ENCODE data around the gene ZNF611. TPM values are rescaled to one million over a fixed set of nuclear protein-coding genes. Genes with fewer than 3 reads are reported as not detected.
"Not testable (repeated sequence)": the region's sequence is repeated elsewhere in the genome, so short reads cannot be mapped to it uniquely, and the experiment has no call there.

The ZNF611 gene
- polyA plus RNA-seq, 2 donors: 1.8 to 3.3 TPM

GRCh38 chr19:52700673-52701072, 34.2 kb downstream of the ZNF611 start:
- Histone ChIP-seq H3K9me3 (ENCODE audit: control insufficient read depth in 2 of 2, insufficient read depth in 1 of 2, low read depth in 1 of 2, low read length in 1 of 2) (peaks cover 2 to 7% of the 10 kb centered on the region in 2 donors), H3K4me3 (ENCODE audit: low read depth in 1 of 2, low read length in 2 of 2) (no peak overlapping the region), H3K36me3 (ENCODE audit: control insufficient read depth in 2 of 2, insufficient read depth in 2 of 2, low read length in 1 of 2) (no peaks in the 10 kb centered on the region), H3K27me3 (ENCODE audit: control insufficient read depth in 1 of 2, insufficient read depth in 2 of 2, low read length in 2 of 2) (no peaks in the 10 kb centered on the region), H3K4me1 (ENCODE audit: control insufficient read depth in 2 of 2, insufficient read depth in 2 of 2, low read length in 1 of 2) (no peaks in the 10 kb centered on the region), H3K27ac (ENCODE audit: low read depth in 2 of 2, low read length in 1 of 2) (no peak overlapping the region)
- 78 to 80% methylated on average over 7 of the region's 7 CpGs for WGBS, 2 donors

- not testable (repeated sequence) for H3K27ac ChIP-seq (ENCODE audit: low read depth in 2 of 2, low read length in 1 of 2)
- WGBS, 2 donors: 77 to 78% methylated on average over 5 of the region's 5 CpGs
Observed at GRCh38 chr19:52699555-52699954, 35.3 kb downstream of the ZNF611 start.

GRCh38 chr19:52695996-52696395, 38.8 kb downstream of the ZNF611 start:
- Histone ChIP-seq H3K27ac (ENCODE audit: low read depth in 2 of 2, low read length in 1 of 2) (no peak overlapping the region), H3K4me3 (ENCODE audit: low read depth in 1 of 2, low read length in 2 of 2) (no peak overlapping the region), H3K4me1 (ENCODE audit: control insufficient read depth in 2 of 2, insufficient read depth in 2 of 2, low read length in 1 of 2) (no peaks in the 10 kb centered on the region), H3K9me3 (ENCODE audit: control insufficient read depth in 2 of 2, insufficient read depth in 1 of 2, low read depth in 1 of 2, low read length in 1 of 2) (peaks cover 0 to 7% of the 10 kb centered on the region in 2 donors), H3K27me3 (ENCODE audit: control insufficient read depth in 1 of 2, insufficient read depth in 2 of 2, low read length in 2 of 2) (no peaks in the 10 kb centered on the region), H3K36me3 (ENCODE audit: control insufficient read depth in 2 of 2, insufficient read depth in 2 of 2, low read length in 1 of 2) (no peaks in the 10 kb centered on the region)
- 28 to 47% methylated on average over 1 of the region's 1 CpG for WGBS, 2 donors

More at GRCh38 chr19:52699555-52699954, 35.3 kb downstream of the ZNF611 start:
- H3K4me1 ChIP-seq (ENCODE audit: control insufficient read depth in 2 of 2, insufficient read depth in 2 of 2, low read length in 1 of 2); H3K9me3 ChIP-seq (ENCODE audit: control insufficient read depth in 2 of 2, insufficient read depth in 1 of 2, low read depth in 1 of 2, low read length in 1 of 2); H3K36me3 ChIP-seq (ENCODE audit: control insufficient read depth in 2 of 2, insufficient read depth in 2 of 2, low read length in 1 of 2); H3K4me3 ChIP-seq (ENCODE audit: low read depth in 1 of 2, low read length in 2 of 2); H3K27me3 ChIP-seq (ENCODE audit: control insufficient read depth in 1 of 2, insufficient read depth in 2 of 2, low read length in 2 of 2): not testable (repeated sequence)

DNA sequence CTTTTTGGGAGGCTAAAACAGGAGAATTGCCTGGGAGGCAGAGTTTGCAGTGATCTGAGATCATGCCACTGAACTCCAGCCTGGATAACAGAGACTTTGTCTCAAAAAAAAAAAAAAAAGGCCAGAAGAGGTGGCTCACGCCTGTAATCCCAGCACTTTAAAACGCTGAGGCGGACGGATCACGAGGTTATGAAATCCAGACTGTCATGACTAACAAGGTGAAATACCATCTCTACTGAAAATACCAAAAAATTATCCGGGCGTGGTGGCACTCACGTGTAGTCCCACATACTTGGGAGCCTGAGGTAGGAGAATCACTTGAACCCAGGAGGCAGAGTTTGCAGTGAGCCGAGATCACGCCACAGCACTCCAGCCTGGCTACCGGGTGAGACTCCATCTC, 39.9 kb downstream of the ZNF611 start:
- H3K9me3 ChIP-seq (ENCODE audit: control insufficient read depth in 2 of 2, insufficient read depth in 1 of 2, low read depth in 1 of 2, low read length in 1 of 2): peaks cover 0 to 4% of the 10 kb centered on the region in 2 donors
- no peaks in the 10 kb centered on the region for H3K36me3 ChIP-seq (ENCODE audit: control insufficient read depth in 2 of 2, insufficient read depth in 2 of 2, low read length in 1 of 2)
- no peaks in the 10 kb centered on the region for H3K27me3 ChIP-seq (ENCODE audit: control insufficient read depth in 1 of 2, insufficient read depth in 2 of 2, low read length in 2 of 2)
- no peak overlapping the region for H3K27ac ChIP-seq (ENCODE audit: low read depth in 2 of 2, low read length in 1 of 2)
- WGBS, 2 donors: 92 to 95% methylated on average over 11 of the region's 11 CpGs
- no peaks in the 10 kb centered on the region for H3K4me1 ChIP-seq (ENCODE audit: control insufficient read depth in 2 of 2, insufficient read depth in 2 of 2, low read length in 1 of 2)
- no peak overlapping the region for H3K4me3 ChIP-seq (ENCODE audit: low read depth in 1 of 2, low read length in 2 of 2)

DNA sequence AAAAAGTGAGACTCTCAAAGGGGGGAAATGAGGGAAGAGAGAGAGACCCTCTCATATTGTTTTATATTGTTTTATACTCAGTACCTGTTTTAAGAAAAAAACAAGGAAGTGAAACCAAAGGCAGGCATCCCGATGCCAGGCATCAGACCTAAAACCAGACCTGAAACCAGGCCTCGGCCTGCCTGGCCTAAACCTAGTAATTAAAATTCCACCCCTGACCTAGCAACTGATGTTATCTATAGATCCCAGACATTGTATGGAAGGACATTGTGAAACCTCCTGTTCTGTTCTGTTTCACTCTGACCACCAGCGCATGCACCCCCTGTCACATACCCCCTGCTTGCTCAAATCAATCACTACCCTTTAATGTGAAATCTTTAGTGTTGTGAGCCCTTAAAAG, 40.6 kb downstream of the ZNF611 start:
- not testable (repeated sequence) for H3K27me3 ChIP-seq (ENCODE audit: control insufficient read depth in 1 of 2, insufficient read depth in 2 of 2, low read length in 2 of 2); H3K27ac ChIP-seq (ENCODE audit: low read depth in 2 of 2, low read length in 1 of 2); H3K4me3 ChIP-seq (ENCODE audit: low read depth in 1 of 2, low read length in 2 of 2); H3K9me3 ChIP-seq (ENCODE audit: control insufficient read depth in 2 of 2, insufficient read depth in 1 of 2, low read depth in 1 of 2, low read length in 1 of 2); H3K36me3 ChIP-seq (ENCODE audit: control insufficient read depth in 2 of 2, insufficient read depth in 2 of 2, low read length in 1 of 2); H3K4me1 ChIP-seq (ENCODE audit: control insufficient read depth in 2 of 2, insufficient read depth in 2 of 2, low read length in 1 of 2)
- WGBS, 2 donors: 86 to 88% methylated on average over 3 of the region's 3 CpGs

DNA sequence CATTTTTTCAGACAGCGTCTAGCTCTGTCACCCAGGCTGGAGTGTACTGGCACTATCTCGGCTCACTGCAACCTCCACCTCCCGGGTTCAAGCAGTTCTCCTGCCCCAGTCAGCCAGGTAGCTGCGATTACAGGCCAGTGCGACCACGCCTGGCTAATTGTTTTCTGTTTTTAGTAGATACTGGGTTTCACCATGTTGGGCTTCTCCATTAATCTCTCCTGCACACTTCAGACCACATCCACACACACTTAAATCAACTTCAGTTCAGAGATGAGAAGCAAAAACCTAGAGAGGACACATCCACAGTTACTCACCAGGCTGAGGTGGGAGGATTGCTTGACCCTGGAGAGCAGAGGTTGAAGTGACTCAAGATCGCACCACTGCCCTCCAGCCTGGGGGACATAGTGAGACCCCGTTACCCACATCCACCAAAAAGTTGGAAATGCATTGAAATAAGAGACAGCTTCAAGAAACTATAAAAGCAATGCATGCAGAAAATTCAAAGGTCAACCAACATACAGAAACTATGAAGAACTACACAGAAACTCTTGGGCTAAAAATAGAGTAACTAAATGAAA, 42.3 kb downstream of the ZNF611 start:
- H3K4me1 ChIP-seq (ENCODE audit: control insufficient read depth in 2 of 2, insufficient read depth in 2 of 2, low read length in 1 of 2): no peaks in the 10 kb centered on the region
- 82 to 91% methylated on average over 8 of the region's 8 CpGs for WGBS, 2 donors
- H3K36me3 ChIP-seq (ENCODE audit: control insufficient read depth in 2 of 2, insufficient read depth in 2 of 2, low read length in 1 of 2): no peaks in the 10 kb centered on the region
- no peak overlapping the region for H3K27ac ChIP-seq (ENCODE audit: low read depth in 2 of 2, low read length in 1 of 2)
- H3K4me3 ChIP-seq (ENCODE audit: low read depth in 1 of 2, low read length in 2 of 2): no peak overlapping the region
- no peaks in the 10 kb centered on the region for H3K27me3 ChIP-seq (ENCODE audit: control insufficient read depth in 1 of 2, insufficient read depth in 2 of 2, low read length in 2 of 2)
- no peaks in the 10 kb centered on the region for H3K9me3 ChIP-seq (ENCODE audit: control insufficient read depth in 2 of 2, insufficient read depth in 1 of 2, low read depth in 1 of 2, low read length in 1 of 2)

- 54 to 57% methylated on average over 2 of the region's 2 CpGs for WGBS, 2 donors
- H3K4me3 ChIP-seq (ENCODE audit: low read depth in 1 of 2, low read length in 2 of 2): no peak overlapping the region
- no peaks in the 10 kb centered on the region for H3K9me3 ChIP-seq (ENCODE audit: control insufficient read depth in 2 of 2, insufficient read depth in 1 of 2, low read depth in 1 of 2, low read length in 1 of 2)
- H3K27ac ChIP-seq (ENCODE audit: low read depth in 2 of 2, low read length in 1 of 2): no peak overlapping the region
- H3K27me3 ChIP-seq (ENCODE audit: control insufficient read depth in 1 of 2, insufficient read depth in 2 of 2, low read length in 2 of 2): no peaks in the 10 kb centered on the region
- H3K4me1 ChIP-seq (ENCODE audit: control insufficient read depth in 2 of 2, insufficient read depth in 2 of 2, low read length in 1 of 2): no peaks in the 10 kb centered on the region
- no peaks in the 10 kb centered on the region for H3K36me3 ChIP-seq (ENCODE audit: control insufficient read depth in 2 of 2, insufficient read depth in 2 of 2, low read length in 1 of 2)
Observed at GRCh38 chr19:52691737-52692136, 43.1 kb downstream of the ZNF611 start.

DNA sequence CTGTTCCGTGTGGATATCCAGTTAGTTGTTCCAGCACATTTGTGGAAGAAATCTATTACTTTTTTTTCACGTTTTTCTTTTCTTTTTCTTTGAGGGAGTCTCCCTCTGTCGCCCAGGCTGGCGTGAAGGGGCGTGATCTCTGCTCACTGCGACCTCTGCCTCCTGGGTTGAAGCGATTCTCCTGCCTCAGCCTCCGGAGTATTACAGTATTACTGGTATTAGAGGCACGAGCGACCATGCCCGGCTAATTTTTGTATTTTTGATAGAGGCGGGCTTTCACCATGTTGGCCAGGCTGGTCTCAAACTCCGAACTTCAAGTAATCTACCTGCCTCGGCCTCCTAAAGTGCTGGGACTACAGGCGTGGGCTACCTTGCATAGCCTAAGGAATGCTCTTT, 43.6 kb downstream of the ZNF611 start:
- Histone ChIP-seq H3K9me3 (ENCODE audit: control insufficient read depth in 2 of 2, insufficient read depth in 1 of 2, low read depth in 1 of 2, low read length in 1 of 2) (no peaks in the 10 kb centered on the region), H3K4me3 (ENCODE audit: low read depth in 1 of 2, low read length in 2 of 2) (peak overlapping the region in 1 of 2 donors; percentile 54), H3K27me3 (ENCODE audit: control insufficient read depth in 1 of 2, insufficient read depth in 2 of 2, low read length in 2 of 2) (no peaks in the 10 kb centered on the region), H3K27ac (ENCODE audit: low read depth in 2 of 2, low read length in 1 of 2) (peak overlapping the region in 1 of 2 donors; percentile 88), H3K36me3 (ENCODE audit: control insufficient read depth in 2 of 2, insufficient read depth in 2 of 2, low read length in 1 of 2) (no peaks in the 10 kb centered on the region), H3K4me1 (ENCODE audit: control insufficient read depth in 2 of 2, insufficient read depth in 2 of 2, low read length in 1 of 2) (no peaks in the 10 kb centered on the region)
- WGBS, 2 donors: 62 to 64% methylated on average over 15 of the region's 15 CpGs

- H3K4me3 ChIP-seq (ENCODE audit: low read depth in 1 of 2, low read length in 2 of 2): peak overlapping the region; percentile 54 to 71
- H3K27ac ChIP-seq (ENCODE audit: low read depth in 2 of 2, low read length in 1 of 2): peak overlapping the region; percentile 88 to 96
- no peaks in the 10 kb centered on the region for H3K27me3 ChIP-seq (ENCODE audit: control insufficient read depth in 1 of 2, insufficient read depth in 2 of 2, low read length in 2 of 2)
- no peaks in the 10 kb centered on the region for H3K4me1 ChIP-seq (ENCODE audit: control insufficient read depth in 2 of 2, insufficient read depth in 2 of 2, low read length in 1 of 2)
- no peaks in the 10 kb centered on the region for H3K9me3 ChIP-seq (ENCODE audit: control insufficient read depth in 2 of 2, insufficient read depth in 1 of 2, low read depth in 1 of 2, low read length in 1 of 2)
- no peaks in the 10 kb centered on the region for H3K36me3 ChIP-seq (ENCODE audit: control insufficient read depth in 2 of 2, insufficient read depth in 2 of 2, low read length in 1 of 2)
- 4 to 6% methylated on average over 47 of the region's 47 CpGs for WGBS, 2 donors
Observed at GRCh38 chr19:52690369-52691214, 44.3 kb downstream of the ZNF611 start.
